HepG2 (cell line): Measurements from ENCODE around the gene PPP2R1B. TPM values are rescaled to one million over a fixed set of nuclear protein-coding genes. Genes with fewer than 3 reads are reported as not detected.

Experiments used
- ATF2 ChIP-seq: sonication (generic); formaldehyde crosslinking; IDR thresholded peaks from 2 replicates; pipeline ENCODE4 v1.4.0; 2020; ENCODE audit warnings: missing genetic modification reagents
- CENPT ChIP-seq: sonication (generic); formaldehyde crosslinking; IDR thresholded peaks from 2 replicates; pipeline ENCODE4 v1.8.0; 2022; ENCODE audit warnings: low read depth, mild to moderate bottlenecking, moderate library complexity, missing genetic modification reagents
- PBX3 ChIP-seq: sonication (generic); formaldehyde crosslinking; IDR thresholded peaks from 2 replicates; pipeline ENCODE4 v1.8.1; 2023; ENCODE audit warnings: missing genetic modification reagents, inconsistent platforms, borderline replicate concordance
- PHB2 ChIP-seq: fragments of 450-650 bp; IDR thresholded peaks from 2 replicates; pipeline ENCODE4 v1.6.1; 2018; ENCODE audit not compliant: partially characterized antibody
- SNAI1 ChIP-seq: sonication (generic); formaldehyde crosslinking; IDR thresholded peaks from 2 replicates; pipeline ENCODE4 v1.5.0; 2020; ENCODE audit warnings: mild to moderate bottlenecking, missing genetic modification reagents, borderline replicate concordance
- TOPORS ChIP-seq: sonication (generic); formaldehyde crosslinking; IDR thresholded peaks from 2 replicates; pipeline ENCODE4 v1.8.0; 2023; ENCODE audit warnings: mild to moderate bottlenecking, missing genetic modification reagents
- ZBTB14 ChIP-seq: sonication (generic); formaldehyde crosslinking; IDR thresholded peaks from 2 replicates; pipeline ENCODE4 v1.4.0; 2020; ENCODE audit warnings: missing genetic modification reagents
- ZBTB42 ChIP-seq: sonication (generic); formaldehyde crosslinking; IDR thresholded peaks from 2 replicates; pipeline ENCODE4 v1.5.0; 2020; ENCODE audit warnings: mild to moderate bottlenecking, missing genetic modification reagents
- ZNF180 ChIP-seq: sonication (generic); formaldehyde crosslinking; IDR thresholded peaks from 2 replicates; pipeline ENCODE4 v1.4.0; 2020; ENCODE audit warnings: low read depth, missing genetic modification reagents, borderline replicate concordance
- ZNF3 ChIP-seq: IDR thresholded peaks from 2 replicates; pipeline ENCODE4 v1.7.0; 2017; ENCODE audit warnings: inconsistent platforms
- ZNF512 ChIP-seq: sonication (generic); formaldehyde crosslinking; IDR thresholded peaks from 2 replicates; pipeline ENCODE4 v1.4.0; 2020; ENCODE audit warnings: mild to moderate bottlenecking, missing genetic modification reagents
- ZNF619 ChIP-seq: sonication (generic); formaldehyde crosslinking; IDR thresholded peaks from 2 replicates; pipeline ENCODE4 v1.4.0; 2020; ENCODE audit warnings: mild to moderate bottlenecking, missing genetic modification reagents
- ZNF660 ChIP-seq: sonication (generic); formaldehyde crosslinking; IDR thresholded peaks from 2 replicates; pipeline ENCODE4 v1.5.1; 2020; ENCODE audit warnings: mild to moderate bottlenecking, low read depth, missing genetic modification reagents, borderline replicate concordance
- ZNF782 ChIP-seq: sonication (generic); formaldehyde crosslinking; IDR thresholded peaks from 2 replicates; pipeline ENCODE4 v1.4.0; 2020; ENCODE audit warnings: missing genetic modification reagents, mild to moderate bottlenecking, borderline replicate concordance
- polyA plus RNA-seq, 8 experiments: library from polyadenylated mRNA; depleted of rRNA in 3 of 8; stranded (reverse) in 7 of 8; unstranded in 1 of 8; fragments of >200 nt; fragmentation: Illumina TruSeq in 4 of 8; extraction: Trizol in 4 of 8; gene quantifications; 2 replicates each; pipeline versions ENCODE4 v1.2.1 to v1.2.3, GENCODE V29; 2011 to 2016; ENCODE audit warnings: low read depth in 4 of 8, missing spikeins in 1 of 8, mixed read lengths in 1 of 8; ENCODE audit not compliant: insufficient read depth in 1 of 8
- total RNA-seq, 5 experiments: library from RNA; depleted of rRNA; stranded (reverse); fragments of >200 nt; fragmentation: Illumina TruSeq; extraction: Trizol; gene quantifications; 2 replicates each; pipeline ENCODE4 v1.2.3, GENCODE V29; 2016; ENCODE audit warnings: low read depth in 1 of 5
- TF ChIP-seq, protein P1 (sequence below): sonication (generic); formaldehyde crosslinking; IDR thresholded peaks from 2 replicates; pipeline ENCODE4 v1.4.0; 2020; ENCODE audit warnings: missing genetic modification reagents
- TF ChIP-seq, protein P2 (sequence below): sonication (generic); formaldehyde crosslinking; IDR thresholded peaks from 2 replicates; pipeline ENCODE4 v1.5.0; 2020; ENCODE audit warnings: mild to moderate bottlenecking, missing genetic modification reagents

PPP2R1B gene
- total and polyA plus RNA-seq, 2 of the 13 experiments (the other 11 are each of a cell fraction or from before 2014, with no cell fraction given), result 22.1 to 56.8 TPM

- TF ChIP-seq ATF2 (CRISPR knock-in tag) (no peak), ZNF180 (CRISPR knock-in tag) (no peak), ZBTB42 (CRISPR knock-in tag) (no peak), ZNF512 (CRISPR knock-in tag) (no peak), SNAI1 (no peak; the same call in 1 of the 2 replicates), ZNF782 (CRISPR knock-in tag) (no peak), PHB2 (no peak), TOPORS (CRISPR knock-in tag) (no peak; the same call in 1 of the 2 replicates), ZBTB14 (CRISPR knock-in tag) (no peak), ZNF660 (CRISPR knock-in tag) (no peak), ZNF3 (CRISPR knock-in tag) (no peak), ZNF619 (CRISPR knock-in tag) (no peak), CENPT (CRISPR knock-in tag) (no peak), PBX3 (CRISPR knock-in tag) (no peak)
- TF ChIP-seq, protein P1, sequence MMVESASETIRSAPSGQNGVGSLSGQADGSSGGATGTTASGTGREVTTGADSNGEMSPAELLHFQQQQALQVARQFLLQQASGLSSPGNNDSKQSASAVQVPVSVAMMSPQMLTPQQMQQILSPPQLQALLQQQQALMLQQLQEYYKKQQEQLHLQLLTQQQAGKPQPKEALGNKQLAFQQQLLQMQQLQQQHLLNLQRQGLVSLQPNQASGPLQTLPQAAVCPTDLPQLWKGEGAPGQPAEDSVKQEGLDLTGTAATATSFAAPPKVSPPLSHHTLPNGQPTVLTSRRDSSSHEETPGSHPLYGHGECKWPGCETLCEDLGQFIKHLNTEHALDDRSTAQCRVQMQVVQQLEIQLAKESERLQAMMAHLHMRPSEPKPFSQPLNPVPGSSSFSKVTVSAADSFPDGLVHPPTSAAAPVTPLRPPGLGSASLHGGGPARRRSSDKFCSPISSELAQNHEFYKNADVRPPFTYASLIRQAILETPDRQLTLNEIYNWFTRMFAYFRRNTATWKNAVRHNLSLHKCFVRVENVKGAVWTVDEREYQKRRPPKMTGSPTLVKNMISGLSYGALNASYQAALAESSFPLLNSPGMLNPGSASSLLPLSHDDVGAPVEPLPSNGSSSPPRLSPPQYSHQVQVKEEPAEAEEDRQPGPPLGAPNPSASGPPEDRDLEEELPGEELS (CRISPR knock-in tag), result no peak
- TF ChIP-seq, protein P2, sequence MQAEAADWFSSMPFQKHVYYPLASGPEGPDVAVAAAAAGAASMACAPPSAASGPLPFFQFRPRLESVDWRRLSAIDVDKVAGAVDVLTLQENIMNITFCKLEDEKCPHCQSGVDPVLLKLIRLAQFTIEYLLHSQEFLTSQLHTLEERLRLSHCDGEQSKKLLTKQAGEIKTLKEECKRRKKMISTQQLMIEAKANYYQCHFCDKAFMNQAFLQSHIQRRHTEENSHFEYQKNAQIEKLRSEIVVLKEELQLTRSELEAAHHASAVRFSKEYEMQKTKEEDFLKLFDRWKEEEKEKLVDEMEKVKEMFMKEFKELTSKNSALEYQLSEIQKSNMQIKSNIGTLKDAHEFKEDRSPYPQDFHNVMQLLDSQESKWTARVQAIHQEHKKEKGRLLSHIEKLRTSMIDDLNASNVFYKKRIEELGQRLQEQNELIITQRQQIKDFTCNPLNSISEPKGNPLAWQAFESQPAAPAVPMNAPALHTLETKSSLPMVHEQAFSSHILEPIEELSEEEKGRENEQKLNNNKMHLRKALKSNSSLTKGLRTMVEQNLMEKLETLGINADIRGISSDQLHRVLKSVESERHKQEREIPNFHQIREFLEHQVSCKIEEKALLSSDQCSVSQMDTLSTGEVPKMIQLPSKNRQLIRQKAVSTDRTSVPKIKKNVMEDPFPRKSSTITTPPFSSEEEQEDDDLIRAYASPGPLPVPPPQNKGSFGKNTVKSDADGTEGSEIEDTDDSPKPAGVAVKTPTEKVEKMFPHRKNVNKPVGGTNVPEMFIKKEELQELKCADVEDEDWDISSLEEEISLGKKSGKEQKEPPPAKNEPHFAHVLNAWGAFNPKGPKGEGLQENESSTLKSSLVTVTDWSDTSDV (CRISPR knock-in tag), result no peak
These were observed at the start of gene PPP2R1B (continued) for GRCh38 chr11:111765984-111766833.
